ENCODE measurements around the gene UQCRC1.
A peak's percentile ranks its signal among the peaks of the same experiment; 100 is the strongest.

The UQCRC1 gene

GRCh38 chr3:48656841-48657281 lies 47.4 kb upstream of the UQCRC1 start:
- Histone ChIP-seq H3K4me3 (ENCODE audit: low read depth, low read length) (no peak overlapping the region), H3K27ac (ENCODE audit: extremely low read depth, low read depth, low read length) (no peak overlapping the region; the same call in 1 of the 2 replicates), H3K4me1 (ENCODE audit: control insufficient read depth, insufficient read depth, low read length) (no peaks in the 10 kb centered on the region), H3K36me3 (ENCODE audit: control insufficient read depth in 2 of 2, insufficient read depth in 1 of 2, low read length in 2 of 2) (no peaks in the 10 kb centered on the region), H3K9me3 (ENCODE audit: control insufficient read depth, insufficient read depth, low read depth, low read length) (no peaks in the 10 kb centered on the region)
- ChIA-PET POLR2A (no interaction called here), CTCF (interaction anchor here (0.6 to 1.7 kb wide), 6 partner anchors 22 to 221 kb away, joined by 3 to 4 read pairs (median 3); partner anchors contain the start of genes NCKIPSD and SLC26A6)
- TF ChIP-seq ZBTB21 (tag by site-specific recombination; IDR thresholded peaks at IDR 0.05): no peak
- no peak for TF ChIP-seq SP2 (tag by site-specific recombination; IDR thresholded peaks at IDR 0.05)

GRCh38 chr3:48656061-48656840 lies 46.8 kb upstream of the UQCRC1 start:
- Histone ChIP-seq H3K9me3 (ENCODE audit: control insufficient read depth, insufficient read depth, low read depth, low read length) (no peaks in the 10 kb centered on the region), H3K27ac (ENCODE audit: extremely low read depth, low read depth, low read length) (no peak overlapping the region; the same call in 1 of the 2 replicates), H3K4me3 (ENCODE audit: low read depth, low read length) (peak overlapping the region; percentile 49), H3K4me1 (ENCODE audit: control insufficient read depth, insufficient read depth, low read length) (no peaks in the 10 kb centered on the region), H3K36me3 (ENCODE audit: control insufficient read depth in 2 of 2, insufficient read depth in 1 of 2, low read length in 2 of 2) (no peaks in the 10 kb centered on the region)
- POLR2A ChIA-PET: no interaction called here
- TF ChIP-seq ZNF404 (tag by site-specific recombination; IDR thresholded peaks at IDR 0.05): no peak
- TF ChIP-seq ZNF114 (tag by site-specific recombination; IDR thresholded peaks at IDR 0.05): no peak
- no peak for TF ChIP-seq KLF10 (tag by site-specific recombination; IDR thresholded peaks at IDR 0.05)
- TF ChIP-seq KLF9 (tag by site-specific recombination; IDR thresholded peaks at IDR 0.05; ENCODE audit: low read depth): no peak
- no peak for TF ChIP-seq ZBTB21 (tag by site-specific recombination; IDR thresholded peaks at IDR 0.05)
- TF ChIP-seq ZNF510 (tag by site-specific recombination; IDR thresholded peaks at IDR 0.05; ENCODE audit: insufficient replicate concordance): no peak
- no peak for TF ChIP-seq ZNF561 (tag by site-specific recombination; IDR thresholded peaks at IDR 0.05; ENCODE audit: borderline replicate concordance)
- TF ChIP-seq EGR2 (tag by site-specific recombination; IDR thresholded peaks at IDR 0.05; ENCODE audit: low read depth): no peak
- no peak for TF ChIP-seq ZNF146 (tag by site-specific recombination; IDR thresholded peaks at IDR 0.05)
- no peak for TF ChIP-seq ZNF223 (tag by site-specific recombination; IDR thresholded peaks at IDR 0.05)
- TF ChIP-seq ZNF501 (tag by site-specific recombination; IDR thresholded peaks at IDR 0.05): no peak
- CTCF ChIA-PET: interaction anchor here (0.6 to 1.7 kb wide), 4 partner anchors 30 to 165 kb away, joined by 3 to 4 read pairs (median 4); partner anchors contain the start of gene NCKIPSD

DNA sequence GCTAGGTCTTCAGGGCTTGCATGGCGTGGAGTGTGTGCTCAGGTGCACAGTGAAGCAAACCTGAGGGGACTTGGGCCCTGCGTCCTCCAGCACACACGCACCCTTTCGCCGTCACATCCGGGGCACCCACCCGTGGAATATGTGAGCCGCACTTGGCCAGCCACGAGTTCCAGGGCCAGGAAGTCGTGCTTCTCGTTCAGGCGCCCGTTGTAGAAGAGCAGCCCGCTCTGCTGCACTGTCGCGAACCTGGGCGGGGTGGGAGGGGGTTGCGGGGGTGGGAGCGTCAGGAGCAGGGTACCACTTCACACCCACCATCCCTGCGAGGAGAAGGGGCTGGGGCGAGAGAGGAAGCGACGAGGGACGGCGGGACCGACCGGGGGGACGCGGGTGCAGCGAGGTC lies 46.2 kb upstream of the UQCRC1 start:
- ChIA-PET CTCF (interaction anchor here (1.4 kb wide), 1 partner anchor 97 kb away, joined by 4 read pairs; no protein-coding TSS in a partner anchor), POLR2A (no interaction called here)
- no peaks in the 10 kb centered on the region for H3K9me3 ChIP-seq (ENCODE audit: control insufficient read depth, insufficient read depth, low read depth, low read length)
- H3K4me3 ChIP-seq (ENCODE audit: low read depth, low read length): no peak overlapping the region
- H3K27ac ChIP-seq (ENCODE audit: extremely low read depth, low read depth, low read length): no peak overlapping the region
- H3K36me3 ChIP-seq (ENCODE audit: control insufficient read depth in 2 of 2, insufficient read depth in 1 of 2, low read length in 2 of 2): no peaks in the 10 kb centered on the region
- TF ChIP-seq MYNN (tag by site-specific recombination; IDR thresholded peaks at IDR 0.05; ENCODE audit: borderline replicate concordance) (no peak), SCRT1 (tag by site-specific recombination; IDR thresholded peaks at IDR 0.05; ENCODE audit: borderline replicate concordance) (no peak)
- TF ChIP-seq, protein P1, sequence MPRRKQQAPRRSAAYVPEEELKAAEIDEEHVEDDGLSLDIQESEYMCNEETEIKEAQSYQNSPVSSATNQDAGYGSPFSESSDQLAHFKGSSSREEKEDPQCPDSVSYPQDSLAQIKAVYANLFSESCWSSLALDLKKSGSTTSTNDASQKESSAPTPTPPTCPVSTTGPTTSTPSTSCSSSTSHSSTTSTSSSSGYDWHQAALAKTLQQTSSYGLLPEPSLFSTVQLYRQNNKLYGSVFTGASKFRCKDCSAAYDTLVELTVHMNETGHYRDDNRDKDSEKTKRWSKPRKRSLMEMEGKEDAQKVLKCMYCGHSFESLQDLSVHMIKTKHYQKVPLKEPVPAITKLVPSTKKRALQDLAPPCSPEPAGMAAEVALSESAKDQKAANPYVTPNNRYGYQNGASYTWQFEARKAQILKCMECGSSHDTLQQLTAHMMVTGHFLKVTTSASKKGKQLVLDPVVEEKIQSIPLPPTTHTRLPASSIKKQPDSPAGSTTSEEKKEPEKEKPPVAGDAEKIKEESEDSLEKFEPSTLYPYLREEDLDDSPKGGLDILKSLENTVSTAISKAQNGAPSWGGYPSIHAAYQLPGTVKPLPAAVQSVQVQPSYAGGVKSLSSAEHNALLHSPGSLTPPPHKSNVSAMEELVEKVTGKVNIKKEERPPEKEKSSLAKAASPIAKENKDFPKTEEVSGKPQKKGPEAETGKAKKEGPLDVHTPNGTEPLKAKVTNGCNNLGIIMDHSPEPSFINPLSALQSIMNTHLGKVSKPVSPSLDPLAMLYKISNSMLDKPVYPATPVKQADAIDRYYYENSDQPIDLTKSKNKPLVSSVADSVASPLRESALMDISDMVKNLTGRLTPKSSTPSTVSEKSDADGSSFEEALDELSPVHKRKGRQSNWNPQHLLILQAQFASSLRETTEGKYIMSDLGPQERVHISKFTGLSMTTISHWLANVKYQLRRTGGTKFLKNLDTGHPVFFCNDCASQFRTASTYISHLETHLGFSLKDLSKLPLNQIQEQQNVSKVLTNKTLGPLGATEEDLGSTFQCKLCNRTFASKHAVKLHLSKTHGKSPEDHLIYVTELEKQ (tag by site-specific recombination; IDR thresholded peaks at IDR 0.05; ENCODE audit: borderline replicate concordance): no peak
- TF ChIP-seq, protein P2, sequence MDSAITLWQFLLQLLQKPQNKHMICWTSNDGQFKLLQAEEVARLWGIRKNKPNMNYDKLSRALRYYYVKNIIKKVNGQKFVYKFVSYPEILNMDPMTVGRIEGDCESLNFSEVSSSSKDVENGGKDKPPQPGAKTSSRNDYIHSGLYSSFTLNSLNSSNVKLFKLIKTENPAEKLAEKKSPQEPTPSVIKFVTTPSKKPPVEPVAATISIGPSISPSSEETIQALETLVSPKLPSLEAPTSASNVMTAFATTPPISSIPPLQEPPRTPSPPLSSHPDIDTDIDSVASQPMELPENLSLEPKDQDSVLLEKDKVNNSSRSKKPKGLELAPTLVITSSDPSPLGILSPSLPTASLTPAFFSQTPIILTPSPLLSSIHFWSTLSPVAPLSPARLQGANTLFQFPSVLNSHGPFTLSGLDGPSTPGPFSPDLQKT (IDR thresholded peaks at IDR 0.05; ENCODE audit: borderline replicate concordance, low read depth, low read length): no peak
- no peaks in the 10 kb centered on the region for H3K4me1 ChIP-seq (ENCODE audit: control insufficient read depth, insufficient read depth, low read length)
